ENCODE data around the gene SLX4IP. TPM values are rescaled to one million over a fixed set of nuclear protein-coding genes. Genes with fewer than 3 reads are reported as not detected.

The SLX4IP gene
- total RNA-seq, 1 experiment from 2014 or later: 7.4 TPM

DNA sequence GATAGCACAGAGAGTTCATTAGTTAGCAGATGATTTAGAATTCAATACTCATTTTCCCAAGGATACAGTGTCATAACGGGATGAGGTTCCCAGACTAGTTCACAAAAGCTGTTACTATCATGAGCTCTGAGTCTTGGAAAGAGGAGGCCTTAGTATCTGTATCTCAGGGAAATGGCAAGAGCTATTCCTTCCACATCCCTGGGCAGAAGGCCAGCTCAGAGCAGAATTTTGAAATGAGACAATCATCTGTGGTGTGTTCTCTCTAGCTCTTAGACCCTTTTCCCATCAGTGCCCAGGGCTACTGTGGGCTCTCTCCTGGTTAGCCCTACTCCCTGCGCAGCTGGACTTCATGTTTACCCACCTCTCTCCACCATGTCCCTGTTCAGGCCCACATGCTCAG is 174.2 kb downstream of the SLX4IP start:
- Mint-ChIP-seq H3K36me3 (peaks cover 2% of the 10 kb centered on the region; the same call in 1 of the 2 replicates), H3K27me3 (ENCODE audit: low read depth) (no peaks in the 10 kb centered on the region), H3K27ac (no peak overlapping the region), H3K9me3 (no peaks in the 10 kb centered on the region), H3K4me3 (no peak overlapping the region), H3K4me1 (peaks cover 14% of the 10 kb centered on the region)
- DNase-seq (ENCODE audit: low spot score): no peak
- CTCF ChIA-PET: interaction anchor here (0.8 to 1.1 kb wide), 3 partner anchors 29 to 62 kb away, joined by 3 to 4 read pairs (median 4); no protein-coding TSS in a partner anchor
- no peak for ATAC-seq
- POLR2A ChIA-PET: no interaction called here
- TF ChIP-seq NFATC4 (CRISPR knock-in tag; IDR thresholded peaks at IDR 0.05) (no peak), CREM (CRISPR knock-in tag; IDR thresholded peaks at IDR 0.05) (no peak), ESRRA (CRISPR knock-in tag; IDR thresholded peaks at IDR 0.05; ENCODE audit: borderline replicate concordance) (no peak), HMGA2 (CRISPR knock-in tag; IDR thresholded peaks at IDR 0.05) (no peak), ZNF671 (CRISPR knock-in tag; IDR thresholded peaks at IDR 0.05) (no peak), ZNF423 (CRISPR knock-in tag; IDR thresholded peaks at IDR 0.05) (no peak), SP1 (CRISPR knock-in tag; conservative IDR thresholded peaks at IDR 0.05) (no peak), NR3C1 (CRISPR knock-in tag; conservative IDR thresholded peaks at IDR 0.05; ENCODE audit: low read depth) (no peak), RELA (CRISPR knock-in tag; IDR thresholded peaks at IDR 0.05; ENCODE audit: borderline replicate concordance) (no peak), RORB (CRISPR knock-in tag; IDR thresholded peaks at IDR 0.05) (no peak), ZNF219 (CRISPR knock-in tag; IDR thresholded peaks at IDR 0.05; ENCODE audit: borderline replicate concordance) (no peak), EMX1 (CRISPR knock-in tag; IDR thresholded peaks at IDR 0.05) (no peak), GRHL2 (CRISPR knock-in tag; IDR thresholded peaks at IDR 0.05; ENCODE audit: insufficient replicate concordance, severe bottlenecking) (no peak), PRRX2 (CRISPR knock-in tag; IDR thresholded peaks at IDR 0.05) (no peak)
- TF ChIP-seq, protein P1, sequence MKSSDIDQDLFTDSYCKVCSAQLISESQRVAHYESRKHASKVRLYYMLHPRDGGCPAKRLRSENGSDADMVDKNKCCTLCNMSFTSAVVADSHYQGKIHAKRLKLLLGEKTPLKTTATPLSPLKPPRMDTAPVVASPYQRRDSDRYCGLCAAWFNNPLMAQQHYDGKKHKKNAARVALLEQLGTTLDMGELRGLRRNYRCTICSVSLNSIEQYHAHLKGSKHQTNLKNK (CRISPR knock-in tag; IDR thresholded peaks at IDR 0.05): no peak
- TF ChIP-seq, protein P2, sequence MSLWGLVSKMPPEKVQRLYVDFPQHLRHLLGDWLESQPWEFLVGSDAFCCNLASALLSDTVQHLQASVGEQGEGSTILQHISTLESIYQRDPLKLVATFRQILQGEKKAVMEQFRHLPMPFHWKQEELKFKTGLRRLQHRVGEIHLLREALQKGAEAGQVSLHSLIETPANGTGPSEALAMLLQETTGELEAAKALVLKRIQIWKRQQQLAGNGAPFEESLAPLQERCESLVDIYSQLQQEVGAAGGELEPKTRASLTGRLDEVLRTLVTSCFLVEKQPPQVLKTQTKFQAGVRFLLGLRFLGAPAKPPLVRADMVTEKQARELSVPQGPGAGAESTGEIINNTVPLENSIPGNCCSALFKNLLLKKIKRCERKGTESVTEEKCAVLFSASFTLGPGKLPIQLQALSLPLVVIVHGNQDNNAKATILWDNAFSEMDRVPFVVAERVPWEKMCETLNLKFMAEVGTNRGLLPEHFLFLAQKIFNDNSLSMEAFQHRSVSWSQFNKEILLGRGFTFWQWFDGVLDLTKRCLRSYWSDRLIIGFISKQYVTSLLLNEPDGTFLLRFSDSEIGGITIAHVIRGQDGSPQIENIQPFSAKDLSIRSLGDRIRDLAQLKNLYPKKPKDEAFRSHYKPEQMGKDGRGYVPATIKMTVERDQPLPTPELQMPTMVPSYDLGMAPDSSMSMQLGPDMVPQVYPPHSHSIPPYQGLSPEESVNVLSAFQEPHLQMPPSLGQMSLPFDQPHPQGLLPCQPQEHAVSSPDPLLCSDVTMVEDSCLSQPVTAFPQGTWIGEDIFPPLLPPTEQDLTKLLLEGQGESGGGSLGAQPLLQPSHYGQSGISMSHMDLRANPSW (CRISPR knock-in tag; conservative IDR thresholded peaks at IDR 0.05; ENCODE audit: low read depth): no peak
- TF ChIP-seq, protein P3, sequence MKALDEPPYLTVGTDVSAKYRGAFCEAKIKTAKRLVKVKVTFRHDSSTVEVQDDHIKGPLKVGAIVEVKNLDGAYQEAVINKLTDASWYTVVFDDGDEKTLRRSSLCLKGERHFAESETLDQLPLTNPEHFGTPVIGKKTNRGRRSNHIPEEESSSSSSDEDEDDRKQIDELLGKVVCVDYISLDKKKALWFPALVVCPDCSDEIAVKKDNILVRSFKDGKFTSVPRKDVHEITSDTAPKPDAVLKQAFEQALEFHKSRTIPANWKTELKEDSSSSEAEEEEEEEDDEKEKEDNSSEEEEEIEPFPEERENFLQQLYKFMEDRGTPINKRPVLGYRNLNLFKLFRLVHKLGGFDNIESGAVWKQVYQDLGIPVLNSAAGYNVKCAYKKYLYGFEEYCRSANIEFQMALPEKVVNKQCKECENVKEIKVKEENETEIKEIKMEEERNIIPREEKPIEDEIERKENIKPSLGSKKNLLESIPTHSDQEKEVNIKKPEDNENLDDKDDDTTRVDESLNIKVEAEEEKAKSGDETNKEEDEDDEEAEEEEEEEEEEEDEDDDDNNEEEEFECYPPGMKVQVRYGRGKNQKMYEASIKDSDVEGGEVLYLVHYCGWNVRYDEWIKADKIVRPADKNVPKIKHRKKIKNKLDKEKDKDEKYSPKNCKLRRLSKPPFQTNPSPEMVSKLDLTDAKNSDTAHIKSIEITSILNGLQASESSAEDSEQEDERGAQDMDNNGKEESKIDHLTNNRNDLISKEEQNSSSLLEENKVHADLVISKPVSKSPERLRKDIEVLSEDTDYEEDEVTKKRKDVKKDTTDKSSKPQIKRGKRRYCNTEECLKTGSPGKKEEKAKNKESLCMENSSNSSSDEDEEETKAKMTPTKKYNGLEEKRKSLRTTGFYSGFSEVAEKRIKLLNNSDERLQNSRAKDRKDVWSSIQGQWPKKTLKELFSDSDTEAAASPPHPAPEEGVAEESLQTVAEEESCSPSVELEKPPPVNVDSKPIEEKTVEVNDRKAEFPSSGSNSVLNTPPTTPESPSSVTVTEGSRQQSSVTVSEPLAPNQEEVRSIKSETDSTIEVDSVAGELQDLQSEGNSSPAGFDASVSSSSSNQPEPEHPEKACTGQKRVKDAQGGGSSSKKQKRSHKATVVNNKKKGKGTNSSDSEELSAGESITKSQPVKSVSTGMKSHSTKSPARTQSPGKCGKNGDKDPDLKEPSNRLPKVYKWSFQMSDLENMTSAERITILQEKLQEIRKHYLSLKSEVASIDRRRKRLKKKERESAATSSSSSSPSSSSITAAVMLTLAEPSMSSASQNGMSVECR (CRISPR knock-in tag; IDR thresholded peaks at IDR 0.05; ENCODE audit: borderline replicate concordance): no peak
- TF ChIP-seq, protein P4, sequence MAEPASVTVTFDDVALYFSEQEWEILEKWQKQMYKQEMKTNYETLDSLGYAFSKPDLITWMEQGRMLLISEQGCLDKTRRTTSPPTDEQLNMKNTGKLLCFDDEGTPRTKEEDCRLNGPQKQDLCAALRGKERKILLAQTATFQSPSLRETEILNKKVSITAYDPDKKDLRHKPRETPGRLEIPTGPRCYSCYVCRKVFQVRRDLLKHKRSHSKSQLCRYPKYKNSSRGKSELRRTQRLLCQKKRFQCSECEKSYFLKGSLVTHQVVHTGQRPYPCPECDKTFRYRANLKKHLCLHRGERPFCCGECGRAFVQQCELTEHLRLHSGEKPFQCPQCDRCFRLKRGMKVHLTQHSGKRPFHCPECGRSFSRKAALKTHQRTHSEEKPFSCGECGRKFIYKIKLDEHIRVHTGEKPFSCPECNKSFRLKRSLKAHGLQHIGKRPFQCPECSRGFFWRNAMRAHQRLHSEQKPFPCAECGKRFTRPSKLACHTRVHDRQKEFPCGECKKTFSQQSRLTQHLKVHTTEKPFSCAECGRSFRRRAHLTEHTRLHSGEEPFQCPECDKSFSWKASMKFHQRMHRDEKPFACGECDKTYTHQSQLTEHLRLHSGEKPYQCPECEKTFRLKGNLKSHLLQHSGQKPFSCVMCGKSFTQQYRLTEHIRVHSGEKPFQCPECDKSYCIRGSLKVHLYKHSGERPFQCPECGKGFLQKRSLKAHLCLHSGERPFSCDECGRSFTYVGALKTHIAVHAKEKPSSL (CRISPR knock-in tag; conservative IDR thresholded peaks at IDR 0.05): no peak
- TF ChIP-seq, protein P5, sequence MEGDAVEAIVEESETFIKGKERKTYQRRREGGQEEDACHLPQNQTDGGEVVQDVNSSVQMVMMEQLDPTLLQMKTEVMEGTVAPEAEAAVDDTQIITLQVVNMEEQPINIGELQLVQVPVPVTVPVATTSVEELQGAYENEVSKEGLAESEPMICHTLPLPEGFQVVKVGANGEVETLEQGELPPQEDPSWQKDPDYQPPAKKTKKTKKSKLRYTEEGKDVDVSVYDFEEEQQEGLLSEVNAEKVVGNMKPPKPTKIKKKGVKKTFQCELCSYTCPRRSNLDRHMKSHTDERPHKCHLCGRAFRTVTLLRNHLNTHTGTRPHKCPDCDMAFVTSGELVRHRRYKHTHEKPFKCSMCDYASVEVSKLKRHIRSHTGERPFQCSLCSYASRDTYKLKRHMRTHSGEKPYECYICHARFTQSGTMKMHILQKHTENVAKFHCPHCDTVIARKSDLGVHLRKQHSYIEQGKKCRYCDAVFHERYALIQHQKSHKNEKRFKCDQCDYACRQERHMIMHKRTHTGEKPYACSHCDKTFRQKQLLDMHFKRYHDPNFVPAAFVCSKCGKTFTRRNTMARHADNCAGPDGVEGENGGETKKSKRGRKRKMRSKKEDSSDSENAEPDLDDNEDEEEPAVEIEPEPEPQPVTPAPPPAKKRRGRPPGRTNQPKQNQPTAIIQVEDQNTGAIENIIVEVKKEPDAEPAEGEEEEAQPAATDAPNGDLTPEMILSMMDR (IDR thresholded peaks at IDR 0.05): no peak
- TF ChIP-seq, protein P6, sequence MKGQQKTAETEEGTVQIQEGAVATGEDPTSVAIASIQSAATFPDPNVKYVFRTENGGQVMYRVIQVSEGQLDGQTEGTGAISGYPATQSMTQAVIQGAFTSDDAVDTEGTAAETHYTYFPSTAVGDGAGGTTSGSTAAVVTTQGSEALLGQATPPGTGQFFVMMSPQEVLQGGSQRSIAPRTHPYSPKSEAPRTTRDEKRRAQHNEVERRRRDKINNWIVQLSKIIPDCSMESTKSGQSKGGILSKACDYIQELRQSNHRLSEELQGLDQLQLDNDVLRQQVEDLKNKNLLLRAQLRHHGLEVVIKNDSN (CRISPR knock-in tag; IDR thresholded peaks at IDR 0.05): no peak

Measured in WTC11 (cell line).